Caki2 (cell line): ENCODE results near the gene PLCB1. TPM values are rescaled to one million over a fixed set of nuclear protein-coding genes. Genes with fewer than 3 reads are reported as not detected.
A peak's percentile ranks its signal among the peaks of the same experiment; 100 is the strongest.
"Not testable (repeated sequence)": the region's sequence is repeated elsewhere in the genome, so short reads cannot be mapped to it uniquely, and the experiment has no call there.

Experiments
- DNase-seq: peaks from one replicate; pipeline ENCODE4 v3.0.0-alpha.2; 2015; ENCODE audit warnings: low read depth
- in situ Hi-C: cut with HindIII; loops from 2 replicates; pipeline ENCODE4 v1.10.0; 2016; ENCODE audit warnings: low sequenced_read_pairs, low pct_unique_long_range_greater_than_20kb, mixed read lengths
- total RNA-seq: library from RNA; depleted of rRNA; stranded (reverse); fragments of >200 nt; shearing (Covaris generic); gene quantifications from 2 replicates; pipeline ENCODE4 v1.2.3, GENCODE V29; 2014; ENCODE audit warnings: low replicate concordance; rRNA removed

PLCB1 gene
- total RNA-seq = 2.4 and 2.5 TPM in 2 replicates

DNA sequence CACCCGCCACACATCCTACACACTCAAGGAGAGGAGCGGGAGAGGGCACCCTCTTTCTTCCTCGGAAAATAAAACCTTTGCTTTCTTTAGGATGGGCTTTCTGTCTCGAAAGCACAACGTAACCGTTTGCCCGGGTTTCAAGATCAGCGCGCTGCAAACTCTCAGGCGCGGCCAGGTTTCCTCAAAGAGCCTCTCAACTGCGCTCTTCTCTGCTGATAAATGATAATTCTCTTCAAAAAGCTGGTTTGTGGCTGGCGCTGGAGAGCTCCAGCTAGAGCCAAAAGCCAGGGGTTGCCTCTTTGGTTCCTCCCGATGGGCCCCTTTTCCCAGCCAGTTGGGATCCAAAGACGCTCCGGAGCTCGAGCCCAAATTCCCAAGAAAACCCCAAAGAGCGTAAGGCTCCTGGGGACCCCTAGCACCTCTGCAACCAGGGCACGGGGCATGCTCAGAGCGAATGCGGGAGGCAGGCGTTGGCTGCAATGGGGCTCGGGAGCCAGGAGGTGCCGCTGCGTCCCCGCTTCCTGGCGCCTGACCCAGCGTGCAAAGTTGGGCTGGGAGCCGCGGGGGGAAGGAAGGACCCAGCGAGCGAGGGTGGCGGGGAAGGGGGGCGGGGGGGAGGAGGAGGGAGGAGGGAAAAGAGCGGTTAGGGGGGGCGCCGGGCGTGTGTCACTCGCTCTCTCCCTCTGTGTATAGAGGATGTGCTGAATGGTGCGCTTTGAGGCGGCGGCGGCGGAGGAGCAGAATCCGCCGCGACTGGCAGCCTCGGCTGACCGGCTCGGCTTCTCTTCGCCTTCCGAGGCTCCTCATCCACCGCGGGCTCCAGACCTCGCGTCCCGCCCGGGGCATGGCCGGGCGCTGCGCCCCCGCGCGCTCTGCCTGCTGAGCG lies at the start of gene PLCB1:
TSS of gene PLCB1 (plus strand) at position 669 of the 886 bp plus-strand sequence. CDS start 386 bp downstream, outside the sequence.
- in situ Hi-C loops = no loop called here

GRCh38 chr20:8082989-8083388 lies 49.1 kb upstream of the PLCB1 start:
- in situ Hi-C loops = no loop called here
- DNase-seq = no peak

More for the DNA sequence above, at the start of gene PLCB1:
- DNase-seq = peak; percentile 68

DNA sequence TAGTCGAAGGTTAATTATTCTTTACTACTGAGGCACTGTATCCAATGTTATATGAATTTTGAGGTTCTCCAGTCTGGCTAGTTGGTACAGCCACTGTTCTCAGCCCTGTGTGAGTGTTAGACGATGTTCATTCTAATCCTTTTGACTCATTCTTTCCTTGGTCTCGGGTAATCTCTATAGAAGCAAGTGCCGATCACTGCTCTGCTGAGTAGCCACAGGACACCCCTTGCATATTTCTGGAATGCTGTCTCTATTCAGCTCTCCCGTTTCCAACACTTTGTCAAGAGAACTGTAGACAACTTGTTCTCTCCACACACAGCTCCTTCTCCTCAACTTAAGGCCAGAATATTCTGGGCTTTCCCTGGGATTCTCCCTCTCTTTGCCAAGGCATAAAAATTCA lies 42.4 kb upstream of the PLCB1 start:
- DNase-seq = no peak
- in situ Hi-C loops = no loop called here

DNA sequence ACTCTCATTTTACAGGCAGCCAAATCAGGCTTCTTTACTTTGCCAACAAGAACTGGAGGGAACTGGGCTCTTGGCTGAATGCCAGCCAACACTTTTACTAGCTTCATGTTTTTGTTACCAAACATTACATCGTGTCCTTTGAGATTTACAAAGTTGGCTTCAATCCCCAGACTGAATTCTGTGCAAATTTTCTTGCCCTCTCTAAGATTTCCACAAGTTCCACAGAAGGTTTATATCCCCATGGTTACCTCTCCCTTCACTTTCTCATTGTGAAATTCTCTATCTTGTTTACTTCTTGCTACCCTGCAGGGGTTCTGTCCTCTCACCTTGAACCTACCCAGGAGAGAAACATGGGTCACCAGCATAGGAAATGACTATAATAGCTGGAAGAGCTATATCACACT lies 37.6 kb upstream of the PLCB1 start:
- DNase-seq = no peak
- in situ Hi-C loops = no loop called here

- in situ Hi-C loops = no loop called here
- no peak for DNase-seq
Observed at GRCh38 chr20:8094850-8095249, 37.2 kb upstream of the PLCB1 start.

DNA sequence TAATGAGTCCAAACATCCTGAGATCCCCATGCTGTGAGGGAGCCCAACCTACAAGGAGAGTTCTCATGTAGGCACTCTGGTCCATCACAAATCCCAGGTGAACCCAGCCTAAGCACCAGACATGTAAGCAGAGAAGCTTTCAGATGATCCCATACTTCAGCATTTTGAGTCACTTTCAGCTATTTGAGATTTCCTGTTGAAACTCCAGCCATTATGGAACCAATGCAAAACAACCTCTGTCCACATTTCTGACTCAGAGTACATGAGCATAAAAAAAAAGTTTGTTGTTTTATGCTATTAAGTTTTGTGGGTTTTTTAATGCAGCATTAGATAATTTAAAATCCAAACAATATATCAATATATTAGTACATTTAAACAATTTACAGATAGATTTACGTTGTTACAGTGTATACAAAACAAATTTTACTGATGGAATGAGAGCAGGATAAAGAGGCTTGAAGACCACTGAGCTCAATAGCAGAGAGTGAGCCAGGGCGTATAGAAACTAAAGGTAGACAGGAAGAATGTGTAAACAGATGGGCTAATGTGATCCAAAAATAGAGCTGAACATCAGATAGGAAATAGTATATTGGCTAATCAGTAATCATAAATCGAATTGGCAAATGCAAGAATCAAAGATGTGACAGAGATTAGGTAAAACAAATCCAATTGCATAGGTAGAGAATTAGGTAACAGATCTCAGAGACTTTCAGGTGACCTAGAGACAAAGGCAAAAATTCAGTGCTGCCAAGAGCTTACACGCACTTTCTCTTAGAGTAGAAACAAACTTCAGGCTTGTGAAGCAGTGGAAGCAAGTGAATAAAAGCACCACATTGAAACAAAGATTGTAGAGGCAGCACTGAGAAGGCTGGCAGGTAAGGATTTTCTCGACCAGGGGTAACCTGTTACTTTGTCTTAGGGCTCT lies 36.2 kb upstream of the PLCB1 start:
- in situ Hi-C loops = no loop called here
- DNase-seq = no peak

DNA sequence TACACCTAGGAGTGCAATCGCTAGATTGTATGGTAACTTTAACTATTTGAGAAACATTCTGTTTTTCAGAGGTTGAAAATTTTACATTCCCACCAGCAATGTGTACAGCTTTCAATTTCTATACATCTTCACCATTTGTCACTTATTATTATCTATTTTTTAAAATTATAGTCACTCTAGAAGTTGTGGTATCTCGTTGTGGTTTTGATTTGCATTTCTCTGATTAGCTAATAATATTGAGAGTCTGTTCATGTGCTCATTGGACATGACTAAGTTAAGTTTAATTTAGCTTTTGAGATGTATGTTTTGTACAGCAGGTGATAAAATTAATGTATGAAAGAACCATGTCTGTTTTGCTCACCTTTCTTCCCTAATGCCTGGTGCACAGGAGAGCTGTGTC lies 34.8 kb upstream of the PLCB1 start:
- in situ Hi-C loops = no loop called here
- DNase-seq = no peak

DNA sequence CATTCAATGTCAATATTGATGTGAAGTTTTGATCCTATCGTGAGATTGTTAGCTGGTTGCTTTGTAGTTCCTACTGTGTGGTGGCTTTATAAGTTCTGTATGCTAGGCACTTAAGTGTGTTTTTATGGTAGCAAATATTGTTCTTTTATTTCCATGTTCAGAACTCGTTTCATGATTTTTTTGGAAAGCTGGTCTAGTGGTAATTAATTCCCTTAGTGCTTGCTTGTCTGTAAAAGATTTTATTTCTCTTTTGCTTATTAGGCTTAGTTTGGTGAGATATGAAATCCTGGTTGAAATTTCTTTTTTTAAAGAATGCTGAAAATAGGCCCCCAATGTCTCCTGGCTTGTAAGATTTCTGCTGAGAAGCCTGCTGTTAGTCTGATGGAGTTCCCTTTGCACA lies 27.8 kb upstream of the PLCB1 start:
- no peak for DNase-seq
- in situ Hi-C loops = no loop called here

DNA sequence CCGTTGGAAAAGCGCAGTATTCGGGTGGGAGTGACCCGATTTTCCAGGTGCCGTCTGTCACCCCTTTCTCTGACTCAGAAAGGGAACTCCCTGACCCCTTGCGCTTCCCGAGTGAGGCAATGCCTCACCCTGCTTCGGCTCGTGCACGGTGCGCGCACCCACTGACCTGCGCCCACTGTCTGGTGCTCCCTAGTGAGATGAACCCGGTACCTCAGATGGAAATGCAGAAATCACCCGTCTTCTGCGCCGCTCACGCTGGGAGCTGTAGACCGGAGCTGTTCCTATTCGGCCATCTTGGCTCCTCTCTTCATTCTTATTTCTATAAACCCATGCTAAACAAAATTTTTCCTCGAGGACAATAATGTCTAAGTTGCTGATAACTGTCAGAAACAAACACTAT lies 17.5 kb upstream of the PLCB1 start:
- DNase-seq, in situ Hi-C loops: not testable (repeated sequence)

GRCh38 chr20:8115436-8115835 lies 16.6 kb upstream of the PLCB1 start:
- in situ Hi-C loops = no loop called here
- no peak for DNase-seq

DNA sequence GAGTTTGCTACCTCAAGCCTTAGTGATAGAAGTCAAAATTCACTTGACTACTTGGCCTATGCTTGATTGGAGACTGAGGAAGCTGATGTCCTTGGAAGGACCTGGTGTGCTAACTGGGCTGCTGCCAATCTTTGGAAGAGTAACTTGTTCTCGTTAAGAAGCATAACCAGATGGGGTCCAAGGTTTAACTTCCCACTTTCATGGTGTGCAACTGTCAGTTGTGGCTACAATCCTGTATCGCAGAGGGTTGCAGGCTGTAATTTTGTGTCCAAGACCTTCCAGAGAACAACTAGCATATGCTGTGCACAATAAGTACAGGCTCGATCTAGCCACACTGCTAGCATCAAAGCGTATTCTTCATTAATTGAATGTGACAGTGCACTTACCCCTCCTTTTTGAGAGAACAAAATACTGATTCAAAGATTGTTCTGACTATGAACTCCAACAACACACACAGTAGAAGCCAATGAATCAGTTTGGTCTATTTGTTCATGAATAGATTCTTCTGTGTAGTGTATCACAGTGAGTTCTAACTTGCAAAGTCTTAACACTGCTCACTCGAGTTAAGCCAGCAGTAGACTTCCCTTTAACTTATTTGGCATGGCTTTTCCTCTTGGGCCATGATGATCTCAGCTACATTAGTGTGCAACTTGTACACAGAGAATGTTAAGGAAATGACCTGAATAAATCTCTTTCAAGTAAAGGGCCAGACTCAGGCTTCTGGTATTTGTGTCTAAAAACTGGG lies 15.8 kb upstream of the PLCB1 start:
- no peak for DNase-seq
- in situ Hi-C loops = no loop called here

DNA sequence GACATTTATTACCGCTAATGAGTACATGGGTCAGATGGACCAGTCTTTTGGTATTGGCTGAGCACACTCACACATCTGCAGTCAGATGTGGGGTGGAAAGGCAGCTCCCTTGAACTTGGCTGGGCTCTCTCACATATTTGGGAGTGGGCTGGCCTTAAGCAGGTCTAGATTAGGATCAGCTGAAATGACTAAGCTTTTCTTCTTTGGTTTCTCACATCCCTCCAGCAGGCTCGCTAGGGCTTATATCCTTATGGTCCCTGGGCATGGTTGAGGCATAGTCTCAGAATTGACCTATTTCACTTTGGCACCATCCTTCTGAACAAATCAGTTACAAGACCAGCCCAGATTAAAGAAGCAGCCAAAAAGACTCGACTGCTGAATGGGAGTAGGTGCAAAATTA lies 14.4 kb upstream of the PLCB1 start:
- in situ Hi-C loops = no loop called here
- DNase-seq = no peak

DNA sequence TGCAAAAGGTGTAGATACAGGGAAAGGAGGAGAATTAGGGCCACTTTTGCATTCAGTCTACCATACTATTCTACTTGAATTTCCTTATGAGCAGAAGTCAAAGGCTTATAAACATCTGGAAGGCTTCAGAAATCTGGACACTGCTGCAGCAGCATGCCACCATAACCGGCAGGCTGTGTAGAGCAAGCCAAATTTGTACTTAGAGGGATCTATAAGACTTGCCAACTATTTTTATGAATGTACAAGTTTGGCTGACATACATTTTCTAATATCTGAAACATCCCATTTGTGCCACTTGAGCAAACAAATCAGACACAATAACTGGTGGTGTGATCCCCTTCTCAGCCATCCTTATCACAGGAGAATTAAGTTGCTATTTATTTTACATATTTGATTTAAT lies 14.0 kb upstream of the PLCB1 start:
- in situ Hi-C loops = no loop called here
- DNase-seq = no peak

- in situ Hi-C loops = no loop called here
- no peak for DNase-seq
Observed at GRCh38 chr20:8118760-8119159, 13.3 kb upstream of the PLCB1 start.

DNA sequence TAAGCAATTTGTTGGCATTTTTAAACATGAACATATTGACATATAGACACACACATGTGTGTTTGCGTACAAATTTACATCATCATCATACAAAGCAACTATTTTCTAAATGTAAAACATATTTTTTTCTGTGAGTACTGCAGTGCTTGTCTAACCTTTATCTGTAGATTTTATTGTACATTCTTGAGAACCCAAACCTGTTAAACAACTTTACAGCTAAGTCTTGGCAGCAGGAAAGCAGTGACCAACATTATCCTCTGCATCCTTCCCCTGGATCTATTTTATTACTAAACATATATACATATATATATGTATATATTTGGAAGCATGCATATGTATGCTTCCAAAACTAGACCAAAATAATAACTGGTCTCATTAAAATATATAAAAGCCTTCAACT lies 10.4 kb upstream of the PLCB1 start:
- in situ Hi-C loops = no loop called here
- DNase-seq = no peak

DNA sequence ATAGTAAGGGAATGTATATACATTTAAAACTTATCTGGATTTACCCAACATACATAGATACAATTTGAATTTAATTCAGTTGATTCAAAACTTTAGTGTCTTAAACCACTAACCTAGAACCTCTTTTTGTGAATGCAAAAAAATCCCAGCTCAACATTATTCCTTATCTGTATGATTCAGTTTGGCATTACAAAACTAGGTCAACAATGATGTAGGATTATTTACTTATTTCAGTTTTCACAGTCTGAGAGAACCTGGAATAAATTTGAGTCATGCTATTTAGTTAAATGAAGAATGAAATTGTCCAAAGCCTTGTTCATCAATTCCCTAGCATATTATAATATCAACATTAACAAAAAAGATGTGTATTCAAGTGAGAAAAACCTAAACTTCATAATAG lies 7.4 kb upstream of the PLCB1 start:
- in situ Hi-C loops = no loop called here
- DNase-seq = no peak

DNA sequence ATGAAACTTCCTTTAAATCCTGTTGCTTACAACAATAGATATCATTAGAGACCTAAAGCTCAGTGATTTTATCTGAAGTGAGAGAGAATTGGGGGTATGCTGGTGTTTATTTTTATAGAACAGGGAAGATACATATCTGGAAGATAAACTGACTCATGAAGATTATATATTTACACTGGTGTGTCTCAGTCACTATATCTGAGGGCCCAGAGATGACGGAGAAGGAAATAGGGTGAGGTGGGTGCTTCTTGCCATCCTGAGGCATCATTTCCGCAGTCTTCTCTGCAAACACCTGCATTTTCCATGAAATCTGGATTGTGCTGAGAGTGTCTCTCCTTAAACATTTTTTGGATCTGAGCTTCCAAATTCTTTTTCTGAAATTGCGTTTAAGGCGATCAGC lies 5.9 kb upstream of the PLCB1 start:
- DNase-seq = no peak
- in situ Hi-C loops = no loop called here

DNA sequence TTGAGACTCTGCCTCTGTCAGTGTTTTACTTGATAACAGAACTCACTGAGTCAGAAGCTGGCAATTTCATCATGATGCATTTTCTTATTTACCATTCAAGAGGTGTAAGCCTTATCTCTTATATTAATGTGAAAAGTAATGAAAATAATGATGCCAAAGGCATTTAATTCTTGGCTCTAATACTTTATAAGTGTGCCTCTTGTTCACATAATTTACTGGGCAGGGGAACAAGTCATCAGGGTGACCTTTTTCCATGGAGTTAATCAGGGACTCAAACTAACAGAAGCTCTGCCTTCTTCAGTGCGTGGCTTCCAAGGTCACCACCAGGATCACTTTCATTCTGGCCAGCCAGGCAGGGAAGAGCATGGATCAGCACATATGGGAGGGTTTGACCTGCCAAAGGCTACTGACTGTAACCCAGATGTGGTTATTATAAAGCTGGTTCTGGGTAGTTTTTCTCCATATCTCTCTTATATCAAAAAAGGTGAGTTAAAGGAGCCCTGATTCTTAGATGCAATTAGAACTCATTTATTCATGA lies 5.2 kb upstream of the PLCB1 start:
- DNase-seq = no peak
- in situ Hi-C loops = no loop called here
